Stimulated activated CD4-positive, alpha-beta T cell treated with anti-CD3 and anti-CD28 coated beads, Interleukin-4, amount 100 ng/mL, for 1 hour (primary cell): ENCODE measurements around the gene GHRH.

ENCODE experiments used
- DNase-seq: peaks from one replicate; pipeline ENCODE4 v3.0.0-alpha.2; 2020

GHRH gene

DNA sequence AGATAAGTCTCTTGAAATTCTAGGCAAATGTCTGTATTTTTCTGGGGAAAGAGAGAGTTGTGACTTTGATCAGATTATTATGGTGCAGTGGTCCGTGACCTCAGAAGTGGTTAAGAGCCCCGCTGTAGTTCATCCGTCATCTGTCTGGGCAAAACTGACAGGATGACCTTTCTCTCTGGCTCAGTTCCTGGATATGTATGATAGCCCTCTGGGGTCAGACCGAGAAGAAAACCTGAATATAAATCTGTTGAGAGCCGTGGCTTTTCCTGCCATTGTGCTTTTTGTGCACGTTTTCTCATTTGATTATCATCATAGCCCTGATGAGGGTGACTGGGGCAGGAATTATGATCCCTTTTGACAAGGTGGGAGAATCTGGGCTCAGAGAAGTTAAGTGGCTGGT, 26.5 kb downstream of the GHRH start:
- no peak for DNase-seq

DNA sequence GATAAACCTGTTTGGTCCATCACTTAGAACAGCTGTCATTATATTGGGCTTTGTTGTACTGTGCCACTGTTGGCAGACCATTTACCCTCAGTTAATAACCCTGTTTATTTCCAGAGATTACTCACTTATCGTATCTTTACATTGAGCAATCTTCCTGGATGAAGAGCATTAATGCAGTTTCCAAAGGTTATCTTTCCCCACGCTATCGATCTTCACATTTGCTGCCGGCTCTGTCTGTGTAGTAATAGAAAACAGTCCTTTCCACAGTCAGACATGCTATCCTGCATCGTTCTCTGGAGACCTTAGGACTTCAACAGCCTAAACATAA, 27.4 kb downstream of the GHRH start:
- DNase-seq = no peak

- no peak for DNase-seq
Measured at GRCh38 chr20:37233548-37234253, 27.9 kb downstream of the GHRH start.

GRCh38 chr20:37231947-37232630, 29.5 kb downstream of the GHRH start:
- no peak for DNase-seq

DNA sequence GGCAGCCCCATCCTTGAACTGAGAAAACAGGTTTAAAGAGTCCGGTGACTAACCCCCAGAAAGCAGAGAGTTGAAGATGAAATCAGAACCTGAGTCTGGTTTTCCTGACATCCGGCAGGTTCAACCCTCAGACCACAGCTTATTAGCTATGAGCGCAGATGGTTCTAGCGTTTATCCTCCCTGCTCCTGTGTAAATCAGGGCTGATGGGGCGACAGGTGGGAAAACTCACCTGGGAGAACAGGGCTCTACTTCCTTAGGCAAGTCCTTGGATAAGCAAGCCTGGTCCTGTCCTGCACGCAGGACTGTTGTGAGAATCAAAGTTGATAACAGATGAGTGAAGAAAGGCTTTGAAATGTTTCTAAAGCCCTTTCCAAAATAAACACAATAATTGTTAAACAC, 31.4 kb downstream of the GHRH start:
- DNase-seq = no peak

GRCh38 chr20:37229357-37229756, 32.3 kb downstream of the GHRH start:
- no peak for DNase-seq

- DNase-seq = no peak
Measured at GRCh38 chr20:37228656-37229055, 33.0 kb downstream of the GHRH start.

DNA sequence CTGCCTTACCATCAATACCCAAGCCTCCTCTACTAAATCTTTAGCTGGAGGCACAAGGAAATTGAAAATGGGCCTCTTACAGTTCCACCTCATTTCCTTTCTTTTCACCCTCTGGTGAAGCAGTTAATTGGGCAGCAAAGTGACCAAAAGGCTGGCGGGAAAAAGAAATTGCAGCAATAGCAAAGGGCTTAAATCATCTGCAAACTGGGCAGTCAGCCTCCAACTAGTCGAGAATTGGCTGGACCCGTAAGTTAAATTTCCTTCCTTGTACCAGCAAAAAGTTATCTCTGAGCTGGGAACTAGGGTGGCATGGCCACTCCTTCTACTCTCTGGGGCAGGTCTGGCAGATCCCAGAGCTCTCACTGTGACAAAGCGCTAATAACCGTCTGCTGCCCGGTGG, 33.5 kb downstream of the GHRH start:
- DNase-seq = no peak

DNA sequence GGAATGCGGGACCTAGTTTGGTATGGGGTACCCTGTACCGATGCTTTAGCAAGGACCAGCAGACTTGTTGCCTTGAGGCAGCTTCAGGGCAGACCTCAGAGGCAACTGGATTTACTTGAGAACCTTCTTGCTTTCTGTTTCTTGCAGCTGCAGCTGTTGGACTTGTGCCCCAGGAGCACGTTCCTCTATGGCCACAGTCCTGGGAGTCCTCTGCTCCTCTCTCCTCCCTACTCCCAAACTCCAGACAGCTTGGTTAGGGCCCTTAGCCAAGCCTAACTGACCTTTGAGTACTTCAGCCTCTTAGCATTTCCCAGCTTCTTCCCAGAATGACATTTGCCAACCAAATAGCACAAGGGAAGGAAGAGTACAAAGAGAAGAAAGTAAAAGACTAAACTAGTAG, 34.7 kb downstream of the GHRH start:
- no peak for DNase-seq

GRCh38 chr20:37225146-37225545, 36.5 kb downstream of the GHRH start:
- DNase-seq = no peak

- no peak for DNase-seq
Measured at GRCh38 chr20:37223053-37223452, 38.6 kb downstream of the GHRH start.

DNA sequence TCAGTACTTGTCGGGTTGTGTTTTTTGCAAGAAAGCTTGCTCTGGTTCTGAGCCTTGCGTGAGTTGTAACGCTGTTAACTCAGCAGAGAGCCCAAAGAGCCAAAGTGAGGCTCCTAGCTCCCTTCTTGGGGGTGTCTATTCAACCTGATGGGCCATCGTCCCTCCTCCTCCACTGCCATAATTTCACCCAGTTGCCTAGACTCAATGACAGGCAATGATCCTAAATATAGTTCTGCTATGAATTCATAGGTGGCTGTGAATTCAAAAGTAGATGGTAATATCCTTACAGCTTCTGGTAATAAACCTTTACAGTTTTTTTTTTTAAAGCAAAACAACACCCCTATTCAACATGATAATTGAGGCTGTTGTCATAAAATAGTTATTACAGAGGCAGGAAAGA, 39.5 kb downstream of the GHRH start:
- DNase-seq = no peak

- no peak for DNase-seq
Measured at GRCh38 chr20:37220731-37221130, 40.9 kb downstream of the GHRH start.

DNA sequence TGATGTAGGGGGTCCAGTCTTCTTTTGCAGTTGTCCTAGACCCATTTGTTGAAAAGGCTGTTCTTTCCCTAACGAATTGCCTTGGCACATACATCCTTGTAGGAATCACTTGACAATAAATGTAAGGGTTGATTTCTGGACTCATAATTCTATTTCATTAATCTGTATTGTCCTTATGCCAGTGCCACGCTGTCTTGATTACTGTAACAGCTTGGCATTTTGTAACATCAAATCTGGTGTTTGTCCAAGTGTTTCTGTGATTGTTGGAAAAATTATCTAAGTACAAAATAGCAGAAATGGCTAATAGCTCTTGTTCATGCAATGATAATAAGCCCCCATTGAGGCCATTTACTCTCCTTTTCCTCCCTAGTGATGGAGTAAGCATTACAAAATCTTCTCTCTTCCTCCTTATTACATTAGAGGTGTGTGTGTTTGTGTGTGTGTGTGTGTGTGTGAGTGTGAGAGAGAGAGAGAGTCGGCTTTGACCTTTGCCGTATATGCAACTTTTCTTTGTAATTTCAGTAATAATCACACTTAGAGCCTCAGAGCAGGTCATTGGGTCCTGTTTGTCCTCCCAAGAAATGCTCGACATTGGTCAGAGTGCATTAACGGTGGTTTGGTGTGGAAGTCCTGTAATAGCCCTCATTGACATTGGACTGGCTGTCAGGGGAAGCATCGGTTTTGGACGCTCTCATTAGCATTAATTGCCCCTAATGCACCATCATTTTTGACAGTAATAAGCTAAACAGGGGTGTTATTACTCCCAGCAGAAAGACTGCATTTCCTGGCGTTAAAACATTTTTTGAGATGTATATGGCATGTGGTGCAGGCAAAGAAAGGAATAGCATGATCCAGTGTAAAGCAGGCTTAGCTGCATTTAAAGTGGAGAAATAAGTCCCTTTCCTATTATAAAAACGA, 41.6 kb downstream of the GHRH start:
- DNase-seq = no peak

DNA sequence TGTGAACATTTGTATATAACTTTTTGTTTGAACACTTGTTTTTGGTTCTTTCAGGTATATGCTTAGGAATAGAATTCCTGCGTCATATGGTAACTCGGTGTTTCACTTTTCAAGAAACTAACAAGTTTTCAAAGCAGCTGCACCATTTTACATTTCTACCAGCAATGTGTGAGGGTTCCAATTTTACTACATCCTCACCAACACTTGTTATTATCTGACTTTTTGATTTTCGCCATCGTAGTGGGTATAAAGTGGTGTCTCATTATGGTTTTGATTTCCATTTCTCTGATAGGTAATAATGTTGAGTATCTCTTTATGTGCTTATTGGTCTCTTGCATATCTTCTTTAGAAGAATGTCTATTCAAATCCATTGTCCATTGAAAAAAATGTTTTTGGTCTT, 42.6 kb downstream of the GHRH start:
- DNase-seq = no peak

- DNase-seq = no peak
Measured at GRCh38 chr20:37218441-37218840, 43.2 kb downstream of the GHRH start.

- DNase-seq = no peak
Measured at GRCh38 chr20:37209661-37210314, 51.8 kb downstream of the GHRH start.

DNA sequence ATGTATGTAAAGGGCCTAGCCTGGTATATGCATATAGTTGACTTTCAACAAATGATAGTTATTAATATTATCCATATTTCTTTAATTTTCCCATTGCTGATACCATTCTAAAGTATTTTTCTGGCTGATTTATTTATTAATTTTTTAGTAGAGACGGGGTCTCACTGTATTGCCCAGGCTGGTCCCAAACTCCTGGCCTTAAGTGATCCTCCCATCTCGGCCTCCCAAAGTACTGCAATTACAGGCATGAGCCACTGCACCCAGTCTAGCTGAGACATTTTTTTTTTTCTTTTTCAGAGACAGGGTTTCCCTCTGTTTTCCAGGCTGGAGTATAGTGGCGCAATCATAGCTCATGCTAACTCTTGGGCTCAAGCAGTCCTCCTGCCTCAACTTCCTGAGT, 52.4 kb downstream of the GHRH start:
- DNase-seq = no peak

DNA sequence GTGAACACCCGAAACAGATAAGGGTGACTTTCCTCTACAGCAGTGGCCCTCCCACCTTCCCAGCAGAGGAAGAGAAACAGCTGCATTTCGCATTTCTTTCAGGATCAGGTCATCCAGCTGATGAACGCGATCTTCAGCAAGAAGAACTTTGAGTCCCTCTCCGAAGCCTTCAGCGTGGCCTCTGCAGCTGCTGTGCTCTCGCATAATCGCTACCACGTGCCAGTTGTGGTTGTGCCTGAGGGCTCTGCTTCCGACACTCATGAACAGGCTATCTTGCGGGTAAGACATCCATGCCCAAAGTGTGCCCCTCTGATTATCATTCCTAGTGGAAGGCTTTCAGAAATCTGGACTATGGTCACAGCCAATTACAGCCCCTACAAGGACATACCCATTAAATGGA, 54.4 kb downstream of the GHRH start:
- no peak for DNase-seq

GRCh38 chr20:37205794-37206193, 55.8 kb downstream of the GHRH start:
- no peak for DNase-seq

DNA sequence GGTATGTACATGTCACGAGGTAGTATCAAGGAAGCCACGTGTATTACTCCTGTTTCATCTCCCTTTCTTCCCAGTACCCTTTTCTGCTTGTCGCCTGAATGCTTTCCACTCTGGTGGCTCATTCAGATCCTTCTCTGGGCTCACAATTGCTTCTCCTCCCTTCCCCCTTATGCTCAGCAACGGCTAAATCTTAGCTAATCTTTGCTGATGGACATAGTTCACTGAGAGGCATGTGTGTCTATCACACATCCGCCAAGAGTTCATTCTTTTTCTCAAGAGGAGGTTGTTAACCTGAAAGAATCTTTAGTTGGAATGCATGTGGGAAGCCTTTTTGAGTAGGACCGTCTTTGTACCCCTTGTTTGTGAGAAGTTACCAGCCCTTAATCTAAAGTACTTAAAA, 56.5 kb downstream of the GHRH start:
- DNase-seq = no peak

- no peak for DNase-seq
Measured at GRCh38 chr20:37204056-37204455, 57.6 kb downstream of the GHRH start.

DNA sequence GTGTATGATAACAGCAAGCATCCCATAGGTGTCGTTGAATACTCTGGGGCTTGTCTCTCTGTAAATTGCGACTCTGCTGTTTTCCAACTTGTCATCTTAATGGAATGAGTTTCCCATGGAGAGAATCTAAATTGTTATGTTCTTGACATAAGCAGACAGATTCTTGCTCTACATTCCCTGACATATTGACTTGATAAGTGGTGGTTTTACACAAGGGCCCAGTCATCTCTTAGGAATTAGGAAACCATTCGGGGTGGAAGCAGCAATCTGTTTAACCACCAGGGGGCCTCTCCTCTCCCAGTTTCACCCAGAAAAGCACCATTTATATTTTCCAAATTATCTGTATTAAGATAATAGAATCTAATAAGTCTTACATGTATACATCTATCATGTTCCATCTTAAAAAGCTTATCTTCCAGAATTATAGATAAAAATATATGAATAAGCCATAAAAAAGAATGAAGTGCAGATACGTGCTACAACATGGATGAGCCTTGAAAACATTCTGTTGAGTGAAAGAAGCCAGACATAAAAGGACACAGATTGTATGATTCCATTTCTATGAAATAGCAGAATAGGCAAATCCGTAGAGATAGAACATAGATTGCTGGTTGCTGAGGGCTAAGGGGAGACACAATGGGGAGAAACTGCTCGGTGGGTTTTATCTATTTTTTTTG, 59.2 kb downstream of the GHRH start:
- no peak for DNase-seq
